Kidney (tissue), 14 donors: Measurements from ENCODE around the gene RHOT1. TPM values are rescaled to one million over a fixed set of nuclear protein-coding genes. Genes with fewer than 3 reads are reported as not detected.
A peak's percentile ranks its signal among the peaks of the same experiment; 100 is the strongest.

Experiments
- DNase-seq, 5 donors: peaks; one replicate each; pipeline ENCODE4 v3.0.0-alpha.2; 2013 to 2020
- FAIRE-seq: peaks from 2 replicates; lab custom pipeline; 2012; peaks lifted over from hg19 to GRCh38; lab: Jason Lieb, UNC
- H3K27ac ChIP-seq, 2 donors: one replicate each; pipeline ENCODE4 v1.7.0; 2013; ENCODE audit warnings: low read depth in 2 of 2, low read length in 2 of 2, inconsistent platforms in 1 of 2
- H3K27me3 ChIP-seq: one replicate; pipeline ENCODE4 v1.7.1; 2013; ENCODE audit warnings: low read length, inconsistent platforms; ENCODE audit not compliant: control insufficient read depth, insufficient read depth
- H3K36me3 ChIP-seq, 3 donors: one replicate each; pipeline versions ENCODE4 v1.7.0 to v1.7.1; 2013; ENCODE audit warnings: low read length in 3 of 3, control low read depth in 1 of 3, inconsistent platforms in 1 of 3; ENCODE audit not compliant: insufficient read depth in 3 of 3, control insufficient read depth in 2 of 3
- H3K4me1 ChIP-seq, 3 donors: one replicate each; pipeline versions ENCODE4 v1.7.0 to v1.7.1; 2013; ENCODE audit warnings: low read length in 3 of 3, inconsistent platforms in 1 of 3, low read depth in 1 of 3; ENCODE audit not compliant: control insufficient read depth in 2 of 3, insufficient read depth in 2 of 3
- H3K4me3 ChIP-seq, 3 donors: one replicate each; pipeline versions ENCODE4 v1.7.0 to v1.8.1; 2013; ENCODE audit warnings: low read length in 3 of 3, control low read depth in 1 of 3, inconsistent platforms in 1 of 3
- H3K9ac ChIP-seq, 3 donors: one replicate each; pipeline versions ENCODE4 v1.7.0 to v1.7.1; 2013; ENCODE audit warnings: low read length in 3 of 3, control low read depth in 1 of 3, inconsistent platforms in 1 of 3
- H3K9me3 ChIP-seq, 3 donors: one replicate each; pipeline versions ENCODE4 v1.7.0 to v1.7.1; 2013; ENCODE audit warnings: low read length in 3 of 3, control low read depth in 1 of 3, inconsistent platforms in 1 of 3; ENCODE audit not compliant: control insufficient read depth in 2 of 3, insufficient read depth in 1 of 3
- CTCF ChIP-seq: IDR thresholded peaks from 3 replicates; pipeline ENCODE4 v1.5.1; 2012; ENCODE audit warnings: mild to moderate bottlenecking, moderate library complexity, borderline replicate concordance; ENCODE audit not compliant: insufficient read depth; ENCODE audit errors: extremely low read depth
- intact Hi-C: fragments of 100-400 bp; cut with DNase I; formaldehyde crosslinking; loops from one replicate; pipeline ENCODE4 v1.11.1; 2022
- polyA plus RNA-seq: library from polyadenylated mRNA; stranded (reverse); fragments of 350-450 nt; fragmentation: Illumina TruSeq; extraction: RNeasy Lipid Tissue Mini Kit (QIAGEN cat#74804); gene quantifications from one replicate; pipeline ENCODE4 v1.2.3, GENCODE V29; 2014; ENCODE audit warnings: low read depth, low replicate concordance; ENCODE audit not compliant: insufficient read depth
- total RNA-seq: library from RNA; stranded (reverse); fragmentation: NEBNext Ultra II Directional; extraction: Animal tissue kit (Norgen Biotek cat#: 25700); gene quantifications from one replicate; pipeline ENCODE4 v1.2.1, GENCODE V29; 2021
- donor health status: control.
- donor health status: control.
- donor health status: control.
- donor health status: control.
- donor health status: control.
- donor health status: DM: yes; HTN: yes; CAD: no.
- donor health status: Normal renal cell carcinoma (clear cell type).

RHOT1 gene
- total and polyA plus RNA-seq, 2 donors from 2014 or later, result 25.6 to 30.4 TPM

GRCh38 chr17:32100971-32101631 lies 41.2 kb upstream of the RHOT1 start:
- FAIRE-seq (no peak), DNase-seq (no peak)
- Histone ChIP-seq H3K27me3 (no peaks in the 10 kb centered on the region), H3K9ac (no peak overlapping the region), H3K4me3 (no peak overlapping the region), H3K27ac (no peak overlapping the region), H3K9me3 (no peaks in the 10 kb centered on the region), H3K36me3 (no peaks in the 10 kb centered on the region), H3K4me1 (no peaks in the 10 kb centered on the region)
- intact Hi-C loops, result no loop called here
- no peak for TF ChIP-seq CTCF

GRCh38 chr17:32102172-32102571 lies 40.1 kb upstream of the RHOT1 start:
- intact Hi-C loops, result no loop called here
- H3K9ac ChIP-seq, result no peak overlapping the region
- H3K27me3 ChIP-seq, result no peaks in the 10 kb centered on the region
- no peak overlapping the region for H3K4me3 ChIP-seq
- H3K4me1 ChIP-seq, result no peaks in the 10 kb centered on the region
- H3K9me3 ChIP-seq, result no peaks in the 10 kb centered on the region
- FAIRE-seq (no peak), DNase-seq (peak in 1 of 5 donors; percentile 31)
- no peak for TF ChIP-seq CTCF
- no peaks in the 10 kb centered on the region for H3K36me3 ChIP-seq
- no peak overlapping the region for H3K27ac ChIP-seq

GRCh38 chr17:32102646-32103186 lies 39.6 kb upstream of the RHOT1 start:
- Histone ChIP-seq H3K36me3 (no peaks in the 10 kb centered on the region), H3K4me1 (no peaks in the 10 kb centered on the region), H3K27me3 (no peaks in the 10 kb centered on the region), H3K4me3 (no peak overlapping the region), H3K9ac (no peak overlapping the region), H3K27ac (no peak overlapping the region), H3K9me3 (no peaks in the 10 kb centered on the region)
- intact Hi-C loops, result no loop called here
- FAIRE-seq, result no peak
- DNase-seq, result peak in 3 of 5 donors; percentile 26 to 36 (median 29)
- no peak for TF ChIP-seq CTCF
